WTC11 (cell line): Measurements from ENCODE around the gene C5orf63. TPM values are rescaled to one million over a fixed set of nuclear protein-coding genes. Genes with fewer than 3 reads are reported as not detected.

Experiments used
- ATAC-seq: fragments of 200-7000 bp; cut with Tn5 transposase; 2 replicates; pipeline ENCODE4 v1.10.0; 2021; ENCODE audit warnings: mild to moderate bottlenecking, moderate library complexity
- CTCF ChIA-PET: fragments of 300-600 bp; sonication (Branson Sonifier 250); formaldehyde crosslinking; loops from one replicate; lab custom pipeline; 2021; ENCODE audit warnings: antibody characterized with exemption; lab: Charles Lee
- POLR2A ChIA-PET: fragments of 350-600 bp; sonication (Branson Sonifier 250); formaldehyde crosslinking; loops from one replicate; lab custom pipeline; 2021; ENCODE audit warnings: antibody characterized with exemption; lab: Charles Lee
- DNase-seq: peaks from one replicate; pipeline ENCODE4 v3.0.0; 2021; ENCODE audit warnings: low spot score
- H3K27ac Mint-ChIP-seq: 2 replicates; pipeline ENCODE4 v1.8.0; 2021; ENCODE audit warnings: mixed read lengths
- H3K27me3 Mint-ChIP-seq: 2 replicates; pipeline ENCODE4 v1.8.0; 2021; ENCODE audit warnings: low read depth, mild to moderate bottlenecking, moderate library complexity, mixed read lengths
- H3K36me3 Mint-ChIP-seq: 2 replicates; pipeline ENCODE4 v1.8.0; 2021; ENCODE audit warnings: mixed read lengths
- H3K4me1 Mint-ChIP-seq: 2 replicates; pipeline ENCODE4 v1.8.0; 2022; ENCODE audit warnings: mixed read lengths
- H3K4me3 Mint-ChIP-seq: 2 replicates; pipeline ENCODE4 v1.8.0; 2021; ENCODE audit warnings: mild to moderate bottlenecking, moderate library complexity, mixed read lengths
- H3K9me3 Mint-ChIP-seq: 2 replicates; pipeline ENCODE4 v1.8.0; 2021; ENCODE audit warnings: mixed read lengths
- ATF1 ChIP-seq: sonication (generic); formaldehyde crosslinking; IDR thresholded peaks from 2 replicates; pipeline ENCODE4 v1.8.1; 2023; ENCODE audit warnings: mild to moderate bottlenecking, moderate library complexity, missing genetic modification reagents
- GTF2I ChIP-seq: fragments of 250-450 bp; sonication (Bioruptor Pico); conservative IDR thresholded peaks from 2 replicates; pipeline ENCODE4 v1.4.0; 2021; ENCODE audit warnings: mild to moderate bottlenecking
- NFE2L1 ChIP-seq: sonication (generic); formaldehyde crosslinking; IDR thresholded peaks from 2 replicates; pipeline ENCODE4 v1.8.1; 2023; ENCODE audit warnings: missing genetic modification reagents
- NR3C1 ChIP-seq: sonication (generic); formaldehyde crosslinking; conservative IDR thresholded peaks from 2 replicates; pipeline ENCODE4 v1.8.1; 2023; ENCODE audit warnings: low read depth, mild to moderate bottlenecking, missing genetic modification reagents
- PRRX2 ChIP-seq: fragments of 250-450 bp; sonication (Bioruptor Pico); IDR thresholded peaks from 2 replicates; pipeline ENCODE4 v1.8.0; 2021; ENCODE audit warnings: mild to moderate bottlenecking
- RELA ChIP-seq: sonication (generic); formaldehyde crosslinking; IDR thresholded peaks from 2 replicates; pipeline ENCODE4 v1.8.1; 2022; ENCODE audit warnings: missing genetic modification reagents, mild to moderate bottlenecking, borderline replicate concordance
- SMAD4 ChIP-seq: sonication (generic); formaldehyde crosslinking; IDR thresholded peaks from 2 replicates; pipeline ENCODE4 v1.8.0; 2022; ENCODE audit warnings: mild to moderate bottlenecking, missing genetic modification reagents
- SOX15 ChIP-seq: fragments of 250-450 bp; sonication (Bioruptor Pico); IDR thresholded peaks from 2 replicates; pipeline ENCODE4 v1.9.0; 2021; ENCODE audit warnings: mild to moderate bottlenecking
- total RNA-seq: library from RNA; stranded (reverse); gene quantifications from 3 replicates; pipeline ENCODE4 v1.2.3, GENCODE V29; 2021
- TF ChIP-seq, protein P1 (sequence below): sonication (generic); formaldehyde crosslinking; IDR thresholded peaks from 2 replicates; pipeline ENCODE4 v1.8.1; 2023; ENCODE audit warnings: mild to moderate bottlenecking, missing genetic modification reagents, borderline replicate concordance
- TF ChIP-seq, protein P2 (sequence below): fragments of 250-450 bp; sonication (Bioruptor Pico); IDR thresholded peaks from 2 replicates; pipeline ENCODE4 v1.9.0; 2021; ENCODE audit warnings: moderate library complexity, mild to moderate bottlenecking, inconsistent platforms, borderline replicate concordance
- TF ChIP-seq, protein P3 (sequence below): fragments of 250-450 bp; sonication (Bioruptor Pico); IDR thresholded peaks from 2 replicates; pipeline ENCODE4 v1.9.0; 2021; ENCODE audit warnings: mild to moderate bottlenecking, borderline replicate concordance
- TF ChIP-seq, protein P4 (sequence below): fragments of 250-450 bp; sonication (Bioruptor Pico); IDR thresholded peaks from 2 replicates; pipeline ENCODE4 v2.1.2; 2022; ENCODE audit warnings: mild to moderate bottlenecking, moderate library complexity
- TF ChIP-seq, protein P5 (sequence below): sonication (generic); formaldehyde crosslinking; IDR thresholded peaks from 2 replicates; pipeline ENCODE4 v1.8.1; 2023; ENCODE audit warnings: mild to moderate bottlenecking, missing genetic modification reagents
- TF ChIP-seq, protein P6 (sequence below): fragments of 250-450 bp; sonication (Bioruptor Pico); IDR thresholded peaks from 2 replicates; pipeline ENCODE4 v1.8.0; 2021; ENCODE audit warnings: mild to moderate bottlenecking

C5orf63 gene
- total RNA-seq, 1 experiment from 2014 or later, result 3.1 TPM

DNA sequence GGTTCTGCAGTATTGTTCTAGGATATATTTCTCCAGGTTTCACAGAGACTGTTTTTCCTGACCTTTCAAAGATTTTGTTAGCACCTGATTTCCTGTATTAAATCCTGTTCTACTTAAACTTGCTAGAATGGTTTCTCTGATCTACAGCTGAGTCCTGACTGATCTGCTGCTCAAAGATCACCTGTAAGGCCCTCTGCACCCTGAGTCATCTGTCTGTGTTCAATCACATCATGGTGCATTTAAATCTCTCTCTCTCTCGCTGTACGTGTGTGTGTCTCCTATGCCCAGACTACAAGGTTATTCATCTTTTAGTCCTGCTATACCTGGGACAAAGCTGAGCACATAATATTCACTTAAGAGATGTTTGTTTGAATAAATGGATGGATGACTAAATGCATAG lies 13.3 kb upstream of the C5orf63 start (continued):
- TF ChIP-seq, protein P1, sequence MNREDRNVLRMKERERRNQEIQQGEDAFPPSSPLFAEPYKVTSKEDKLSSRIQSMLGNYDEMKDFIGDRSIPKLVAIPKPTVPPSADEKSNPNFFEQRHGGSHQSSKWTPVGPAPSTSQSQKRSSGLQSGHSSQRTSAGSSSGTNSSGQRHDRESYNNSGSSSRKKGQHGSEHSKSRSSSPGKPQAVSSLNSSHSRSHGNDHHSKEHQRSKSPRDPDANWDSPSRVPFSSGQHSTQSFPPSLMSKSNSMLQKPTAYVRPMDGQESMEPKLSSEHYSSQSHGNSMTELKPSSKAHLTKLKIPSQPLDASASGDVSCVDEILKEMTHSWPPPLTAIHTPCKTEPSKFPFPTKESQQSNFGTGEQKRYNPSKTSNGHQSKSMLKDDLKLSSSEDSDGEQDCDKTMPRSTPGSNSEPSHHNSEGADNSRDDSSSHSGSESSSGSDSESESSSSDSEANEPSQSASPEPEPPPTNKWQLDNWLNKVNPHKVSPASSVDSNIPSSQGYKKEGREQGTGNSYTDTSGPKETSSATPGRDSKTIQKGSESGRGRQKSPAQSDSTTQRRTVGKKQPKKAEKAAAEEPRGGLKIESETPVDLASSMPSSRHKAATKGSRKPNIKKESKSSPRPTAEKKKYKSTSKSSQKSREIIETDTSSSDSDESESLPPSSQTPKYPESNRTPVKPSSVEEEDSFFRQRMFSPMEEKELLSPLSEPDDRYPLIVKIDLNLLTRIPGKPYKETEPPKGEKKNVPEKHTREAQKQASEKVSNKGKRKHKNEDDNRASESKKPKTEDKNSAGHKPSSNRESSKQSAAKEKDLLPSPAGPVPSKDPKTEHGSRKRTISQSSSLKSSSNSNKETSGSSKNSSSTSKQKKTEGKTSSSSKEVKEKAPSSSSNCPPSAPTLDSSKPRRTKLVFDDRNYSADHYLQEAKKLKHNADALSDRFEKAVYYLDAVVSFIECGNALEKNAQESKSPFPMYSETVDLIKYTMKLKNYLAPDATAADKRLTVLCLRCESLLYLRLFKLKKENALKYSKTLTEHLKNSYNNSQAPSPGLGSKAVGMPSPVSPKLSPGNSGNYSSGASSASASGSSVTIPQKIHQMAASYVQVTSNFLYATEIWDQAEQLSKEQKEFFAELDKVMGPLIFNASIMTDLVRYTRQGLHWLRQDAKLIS (CRISPR knock-in tag), result no peak

DNA sequence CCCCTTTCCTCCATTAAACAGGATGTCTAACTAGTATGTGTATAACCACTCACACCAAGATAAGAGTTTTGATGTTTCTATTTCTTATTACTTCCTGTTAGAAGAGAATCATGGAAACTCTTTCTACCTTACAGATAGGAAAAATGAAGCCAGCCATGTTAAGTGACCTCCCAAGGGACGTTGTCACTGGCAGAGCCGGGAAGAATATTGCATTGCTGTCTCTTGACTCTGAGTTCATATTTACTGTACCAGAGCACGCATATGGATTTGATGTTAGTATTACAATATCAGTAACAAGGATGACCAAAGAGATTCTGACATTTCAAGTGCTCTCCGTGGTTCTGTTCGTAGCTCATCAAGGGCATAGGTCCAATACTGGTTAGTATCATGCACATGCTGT lies 12.5 kb upstream of the C5orf63 start:
- Mint-ChIP-seq H3K4me3 (no peak overlapping the region), H3K36me3 (no peaks in the 10 kb centered on the region), H3K4me1 (peaks cover 33% of the 10 kb centered on the region), H3K27me3 (peaks cover 8% of the 10 kb centered on the region)
- TF ChIP-seq NFE2L1 (CRISPR knock-in tag) (no peak), ATF1 (CRISPR knock-in tag) (no peak), SMAD4 (CRISPR knock-in tag) (no peak), SOX15 (CRISPR knock-in tag) (no peak), RELA (CRISPR knock-in tag) (no peak)
- TF ChIP-seq, protein P2, sequence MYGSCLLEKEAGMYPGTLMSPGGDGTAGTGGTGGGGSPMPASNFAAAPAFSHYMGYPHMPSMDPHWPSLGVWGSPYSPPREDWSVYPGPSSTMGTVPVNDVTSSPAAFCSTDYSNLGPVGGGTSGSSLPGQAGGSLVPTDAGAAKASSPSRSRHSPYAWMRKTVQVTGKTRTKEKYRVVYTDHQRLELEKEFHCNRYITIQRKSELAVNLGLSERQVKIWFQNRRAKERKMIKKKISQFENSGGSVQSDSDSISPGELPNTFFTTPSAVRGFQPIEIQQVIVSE, result no peak
- TF ChIP-seq, protein P3, sequence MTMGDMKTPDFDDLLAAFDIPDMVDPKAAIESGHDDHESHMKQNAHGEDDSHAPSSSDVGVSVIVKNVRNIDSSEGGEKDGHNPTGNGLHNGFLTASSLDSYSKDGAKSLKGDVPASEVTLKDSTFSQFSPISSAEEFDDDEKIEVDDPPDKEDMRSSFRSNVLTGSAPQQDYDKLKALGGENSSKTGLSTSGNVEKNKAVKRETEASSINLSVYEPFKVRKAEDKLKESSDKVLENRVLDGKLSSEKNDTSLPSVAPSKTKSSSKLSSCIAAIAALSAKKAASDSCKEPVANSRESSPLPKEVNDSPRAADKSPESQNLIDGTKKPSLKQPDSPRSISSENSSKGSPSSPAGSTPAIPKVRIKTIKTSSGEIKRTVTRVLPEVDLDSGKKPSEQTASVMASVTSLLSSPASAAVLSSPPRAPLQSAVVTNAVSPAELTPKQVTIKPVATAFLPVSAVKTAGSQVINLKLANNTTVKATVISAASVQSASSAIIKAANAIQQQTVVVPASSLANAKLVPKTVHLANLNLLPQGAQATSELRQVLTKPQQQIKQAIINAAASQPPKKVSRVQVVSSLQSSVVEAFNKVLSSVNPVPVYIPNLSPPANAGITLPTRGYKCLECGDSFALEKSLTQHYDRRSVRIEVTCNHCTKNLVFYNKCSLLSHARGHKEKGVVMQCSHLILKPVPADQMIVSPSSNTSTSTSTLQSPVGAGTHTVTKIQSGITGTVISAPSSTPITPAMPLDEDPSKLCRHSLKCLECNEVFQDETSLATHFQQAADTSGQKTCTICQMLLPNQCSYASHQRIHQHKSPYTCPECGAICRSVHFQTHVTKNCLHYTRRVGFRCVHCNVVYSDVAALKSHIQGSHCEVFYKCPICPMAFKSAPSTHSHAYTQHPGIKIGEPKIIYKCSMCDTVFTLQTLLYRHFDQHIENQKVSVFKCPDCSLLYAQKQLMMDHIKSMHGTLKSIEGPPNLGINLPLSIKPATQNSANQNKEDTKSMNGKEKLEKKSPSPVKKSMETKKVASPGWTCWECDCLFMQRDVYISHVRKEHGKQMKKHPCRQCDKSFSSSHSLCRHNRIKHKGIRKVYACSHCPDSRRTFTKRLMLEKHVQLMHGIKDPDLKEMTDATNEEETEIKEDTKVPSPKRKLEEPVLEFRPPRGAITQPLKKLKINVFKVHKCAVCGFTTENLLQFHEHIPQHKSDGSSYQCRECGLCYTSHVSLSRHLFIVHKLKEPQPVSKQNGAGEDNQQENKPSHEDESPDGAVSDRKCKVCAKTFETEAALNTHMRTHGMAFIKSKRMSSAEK (CRISPR knock-in tag), result no peak
- TF ChIP-seq, protein P4, sequence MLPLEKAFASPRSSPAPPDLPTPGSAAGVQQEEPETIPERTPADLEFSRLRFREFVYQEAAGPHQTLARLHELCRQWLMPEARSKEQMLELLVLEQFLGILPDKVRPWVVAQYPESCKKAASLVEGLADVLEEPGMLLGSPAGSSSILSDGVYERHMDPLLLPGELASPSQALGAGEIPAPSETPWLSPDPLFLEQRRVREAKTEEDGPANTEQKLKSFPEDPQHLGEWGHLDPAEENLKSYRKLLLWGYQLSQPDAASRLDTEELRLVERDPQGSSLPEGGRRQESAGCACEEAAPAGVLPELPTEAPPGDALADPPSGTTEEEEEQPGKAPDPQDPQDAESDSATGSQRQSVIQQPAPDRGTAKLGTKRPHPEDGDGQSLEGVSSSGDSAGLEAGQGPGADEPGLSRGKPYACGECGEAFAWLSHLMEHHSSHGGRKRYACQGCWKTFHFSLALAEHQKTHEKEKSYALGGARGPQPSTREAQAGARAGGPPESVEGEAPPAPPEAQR (CRISPR knock-in tag), result no peak
- TF ChIP-seq, protein P5, sequence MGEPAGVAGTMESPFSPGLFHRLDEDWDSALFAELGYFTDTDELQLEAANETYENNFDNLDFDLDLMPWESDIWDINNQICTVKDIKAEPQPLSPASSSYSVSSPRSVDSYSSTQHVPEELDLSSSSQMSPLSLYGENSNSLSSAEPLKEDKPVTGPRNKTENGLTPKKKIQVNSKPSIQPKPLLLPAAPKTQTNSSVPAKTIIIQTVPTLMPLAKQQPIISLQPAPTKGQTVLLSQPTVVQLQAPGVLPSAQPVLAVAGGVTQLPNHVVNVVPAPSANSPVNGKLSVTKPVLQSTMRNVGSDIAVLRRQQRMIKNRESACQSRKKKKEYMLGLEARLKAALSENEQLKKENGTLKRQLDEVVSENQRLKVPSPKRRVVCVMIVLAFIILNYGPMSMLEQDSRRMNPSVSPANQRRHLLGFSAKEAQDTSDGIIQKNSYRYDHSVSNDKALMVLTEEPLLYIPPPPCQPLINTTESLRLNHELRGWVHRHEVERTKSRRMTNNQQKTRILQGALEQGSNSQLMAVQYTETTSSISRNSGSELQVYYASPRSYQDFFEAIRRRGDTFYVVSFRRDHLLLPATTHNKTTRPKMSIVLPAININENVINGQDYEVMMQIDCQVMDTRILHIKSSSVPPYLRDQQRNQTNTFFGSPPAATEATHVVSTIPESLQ (CRISPR knock-in tag), result no peak
- TF ChIP-seq, all 79 proteins: peak for 0
- Mint-ChIP-seq H3K9me3 (peaks cover 3% of the 10 kb centered on the region; the same call in 1 of the 2 replicates), H3K27ac (no peak overlapping the region)
- ChIA-PET CTCF (interaction anchor here (1.0 kb wide), 1 partner anchor 13 kb away, joined by 3 read pairs; the partner anchor contains the start of gene C5orf63), POLR2A (no interaction called here)
- DNase-seq (no peak), ATAC-seq (no peak)

DNA sequence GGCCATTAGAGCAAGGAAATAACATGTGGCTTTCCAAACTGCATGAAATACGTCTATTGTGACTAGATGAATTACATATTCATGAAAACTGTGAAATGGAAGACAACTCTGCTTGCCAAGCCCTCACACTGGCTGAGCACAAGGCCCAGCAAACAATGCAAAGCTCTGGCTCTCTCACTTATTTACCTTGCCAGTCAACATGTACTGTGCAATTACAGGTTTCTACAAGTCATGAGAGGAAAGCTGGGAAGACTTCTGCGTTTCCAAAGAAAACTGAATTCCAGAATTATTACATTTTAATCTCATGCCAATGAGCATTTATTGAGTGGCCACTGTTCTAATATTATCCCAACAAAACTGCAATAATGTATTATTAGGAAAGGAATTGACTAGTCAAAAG lies 12.1 kb upstream of the C5orf63 start:
- no peak overlapping the region for H3K27ac Mint-ChIP-seq
- no peaks in the 10 kb centered on the region for H3K36me3 Mint-ChIP-seq
- H3K4me3 Mint-ChIP-seq, result no peak overlapping the region
- DNase-seq (no peak), ATAC-seq (no peak)
- peaks cover 3% of the 10 kb centered on the region; the same call in 1 of the 2 replicates for H3K9me3 Mint-ChIP-seq
- ChIA-PET CTCF (no interaction called here), POLR2A (no interaction called here)
- H3K4me1 Mint-ChIP-seq, result peaks cover 37% of the 10 kb centered on the region
- H3K27me3 Mint-ChIP-seq, result peaks cover 8% of the 10 kb centered on the region
- TF ChIP-seq, protein P6, sequence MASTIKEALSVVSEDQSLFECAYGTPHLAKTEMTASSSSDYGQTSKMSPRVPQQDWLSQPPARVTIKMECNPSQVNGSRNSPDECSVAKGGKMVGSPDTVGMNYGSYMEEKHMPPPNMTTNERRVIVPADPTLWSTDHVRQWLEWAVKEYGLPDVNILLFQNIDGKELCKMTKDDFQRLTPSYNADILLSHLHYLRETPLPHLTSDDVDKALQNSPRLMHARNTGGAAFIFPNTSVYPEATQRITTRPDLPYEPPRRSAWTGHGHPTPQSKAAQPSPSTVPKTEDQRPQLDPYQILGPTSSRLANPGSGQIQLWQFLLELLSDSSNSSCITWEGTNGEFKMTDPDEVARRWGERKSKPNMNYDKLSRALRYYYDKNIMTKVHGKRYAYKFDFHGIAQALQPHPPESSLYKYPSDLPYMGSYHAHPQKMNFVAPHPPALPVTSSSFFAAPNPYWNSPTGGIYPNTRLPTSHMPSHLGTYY (CRISPR knock-in tag), result no peak
- TF ChIP-seq GTF2I (CRISPR knock-in tag), result no peak
- TF ChIP-seq, protein P3 (CRISPR knock-in tag), result no peak
- no peak for TF ChIP-seq NR3C1 (CRISPR knock-in tag)
- no peak for TF ChIP-seq SMAD4 (CRISPR knock-in tag)
- TF ChIP-seq PRRX2 (CRISPR knock-in tag), result no peak
